GM11168 (cell line): ENCODE results near the gene SOX11.

ENCODE experiments used
- in situ Hi-C: fragments of 300-500 bp; cut with MboI; formaldehyde crosslinking; loops from one replicate; pipeline ENCODE4 v1.12.0; 2022; ENCODE audit warnings: low sequenced_read_pairs; ENCODE audit not compliant: unreplicated experiment

Gene SOX11

DNA sequence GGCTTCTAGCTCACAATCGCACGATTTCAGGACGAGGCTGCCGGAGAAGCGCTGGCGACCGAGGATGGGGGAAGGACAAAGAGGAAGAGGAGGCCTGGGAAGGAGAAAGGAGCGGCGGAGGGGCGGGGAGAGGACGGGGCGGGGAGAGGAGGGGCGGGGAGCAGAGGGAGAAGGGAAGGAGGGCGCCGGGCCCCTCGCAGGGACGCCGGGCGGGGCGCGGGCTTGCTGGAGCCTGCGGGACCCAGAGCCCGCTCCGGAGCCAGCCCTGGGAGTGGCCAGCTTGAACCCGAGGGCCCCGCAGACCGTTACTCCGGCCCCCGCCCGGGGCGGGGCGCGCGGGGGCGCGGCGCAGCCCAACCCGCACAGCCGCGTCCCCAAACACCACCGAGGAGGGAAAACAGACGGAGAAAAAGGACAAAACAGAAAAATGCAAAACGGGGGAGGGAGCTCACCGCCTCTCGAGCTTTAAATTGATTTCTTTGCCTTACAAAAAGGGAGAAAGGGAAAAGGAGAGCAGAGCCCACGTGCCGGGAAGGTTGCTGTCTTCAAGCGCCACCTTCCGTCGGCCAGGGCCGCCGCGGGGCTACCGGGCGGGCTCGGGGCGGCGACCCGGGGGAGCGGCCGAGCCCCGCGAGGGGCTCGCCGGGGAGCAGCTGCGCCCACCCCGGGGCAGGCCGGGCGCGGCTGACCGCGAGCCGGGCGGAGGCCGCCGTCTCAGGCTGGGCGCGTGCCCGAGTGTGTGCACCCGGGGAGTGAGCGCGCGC is 781 bp upstream of the SOX11 start:
- in situ Hi-C loops: no loop called here

DNA sequence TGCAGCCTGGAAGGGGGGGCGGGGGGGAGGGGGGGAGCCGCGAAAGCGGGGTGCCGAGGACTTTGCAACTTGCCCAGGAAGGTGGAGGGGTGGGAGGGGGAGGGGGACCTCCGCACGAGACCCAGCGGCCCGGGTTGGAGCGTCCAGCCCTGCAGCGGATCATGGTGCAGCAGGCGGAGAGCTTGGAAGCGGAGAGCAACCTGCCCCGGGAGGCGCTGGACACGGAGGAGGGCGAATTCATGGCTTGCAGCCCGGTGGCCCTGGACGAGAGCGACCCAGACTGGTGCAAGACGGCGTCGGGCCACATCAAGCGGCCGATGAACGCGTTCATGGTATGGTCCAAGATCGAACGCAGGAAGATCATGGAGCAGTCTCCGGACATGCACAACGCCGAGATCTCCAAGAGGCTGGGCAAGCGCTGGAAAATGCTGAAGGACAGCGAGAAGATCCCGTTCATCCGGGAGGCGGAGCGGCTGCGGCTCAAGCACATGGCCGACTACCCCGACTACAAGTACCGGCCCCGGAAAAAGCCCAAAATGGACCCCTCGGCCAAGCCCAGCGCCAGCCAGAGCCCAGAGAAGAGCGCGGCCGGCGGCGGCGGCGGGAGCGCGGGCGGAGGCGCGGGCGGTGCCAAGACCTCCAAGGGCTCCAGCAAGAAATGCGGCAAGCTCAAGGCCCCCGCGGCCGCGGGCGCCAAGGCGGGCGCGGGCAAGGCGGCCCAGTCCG is 540 bp downstream of the SOX11 start:
- in situ Hi-C loops: no loop called here

DNA sequence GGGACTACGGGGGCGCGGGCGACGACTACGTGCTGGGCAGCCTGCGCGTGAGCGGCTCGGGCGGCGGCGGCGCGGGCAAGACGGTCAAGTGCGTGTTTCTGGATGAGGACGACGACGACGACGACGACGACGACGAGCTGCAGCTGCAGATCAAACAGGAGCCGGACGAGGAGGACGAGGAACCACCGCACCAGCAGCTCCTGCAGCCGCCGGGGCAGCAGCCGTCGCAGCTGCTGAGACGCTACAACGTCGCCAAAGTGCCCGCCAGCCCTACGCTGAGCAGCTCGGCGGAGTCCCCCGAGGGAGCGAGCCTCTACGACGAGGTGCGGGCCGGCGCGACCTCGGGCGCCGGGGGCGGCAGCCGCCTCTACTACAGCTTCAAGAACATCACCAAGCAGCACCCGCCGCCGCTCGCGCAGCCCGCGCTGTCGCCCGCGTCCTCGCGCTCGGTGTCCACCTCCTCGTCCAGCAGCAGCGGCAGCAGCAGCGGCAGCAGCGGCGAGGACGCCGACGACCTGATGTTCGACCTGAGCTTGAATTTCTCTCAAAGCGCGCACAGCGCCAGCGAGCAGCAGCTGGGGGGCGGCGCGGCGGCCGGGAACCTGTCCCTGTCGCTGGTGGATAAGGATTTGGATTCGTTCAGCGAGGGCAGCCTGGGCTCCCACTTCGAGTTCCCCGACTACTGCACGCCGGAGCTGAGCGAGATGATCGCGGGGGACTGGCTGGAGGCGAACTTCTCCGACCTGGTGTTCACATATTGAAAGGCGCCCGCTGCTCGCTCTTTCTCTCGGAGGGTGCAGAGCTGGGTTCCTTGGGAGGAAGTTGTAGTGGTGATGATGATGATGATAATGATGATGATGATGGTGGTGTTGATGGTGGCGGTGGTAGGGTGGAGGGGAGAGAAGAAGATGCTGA is 1.4 kb downstream of the SOX11 start:
- in situ Hi-C loops: no loop called here

DNA sequence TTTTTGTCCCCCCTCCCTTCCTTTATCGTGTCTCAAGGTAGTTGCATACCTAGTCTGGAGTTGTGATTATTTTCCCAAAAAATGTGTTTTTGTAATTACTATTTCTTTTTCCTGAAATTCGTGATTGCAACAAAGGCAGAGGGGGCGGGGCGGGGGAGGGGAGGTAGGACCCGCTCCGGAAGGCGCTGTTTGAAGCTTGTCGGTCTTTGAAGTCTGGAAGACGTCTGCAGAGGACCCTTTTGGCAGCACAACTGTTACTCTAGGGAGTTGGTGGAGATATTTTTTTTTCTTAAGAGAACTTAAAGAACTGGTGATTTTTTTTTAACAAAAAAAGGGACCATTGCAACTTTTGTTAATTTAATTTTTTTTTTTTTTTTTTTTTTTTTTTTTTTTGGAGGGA is 2.1 kb downstream of the SOX11 start:
- in situ Hi-C loops: no loop called here

DNA sequence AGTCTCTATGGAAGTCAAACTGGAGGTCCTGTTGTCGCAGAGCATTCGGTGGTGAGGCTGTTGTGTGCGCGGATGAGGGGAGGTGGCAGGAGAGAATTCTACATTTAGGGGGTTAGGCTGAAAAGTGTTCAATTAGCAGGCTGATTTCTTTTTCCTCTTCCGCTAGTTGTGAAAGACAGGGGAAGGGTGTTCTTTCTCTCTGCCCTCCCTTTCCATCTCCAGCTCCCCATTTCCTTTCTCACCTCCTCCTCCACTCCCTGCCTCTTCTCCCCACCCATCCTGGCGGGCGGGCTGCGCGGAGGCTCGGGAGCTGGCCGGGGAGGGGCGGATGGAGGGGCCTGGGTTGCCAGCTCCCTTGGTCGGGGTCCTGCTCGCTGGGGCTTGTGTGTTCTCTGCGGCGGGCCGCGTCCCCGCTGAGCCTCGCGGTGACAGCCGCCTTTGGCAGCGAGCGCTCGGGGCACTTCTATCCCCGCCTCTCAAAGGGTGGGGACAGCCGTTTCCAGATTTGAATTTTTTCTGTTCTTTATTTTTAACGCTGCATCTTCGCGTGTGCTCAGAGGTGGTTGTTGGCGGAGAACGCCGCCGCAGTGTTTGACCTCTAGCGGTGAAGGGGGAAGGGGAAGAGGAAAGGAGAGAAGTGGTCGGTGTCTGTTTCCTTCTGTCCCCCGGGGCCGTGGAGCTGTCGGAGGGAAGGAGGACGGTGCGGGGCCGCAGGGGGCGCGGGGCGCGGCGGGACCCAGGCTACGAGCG is 3.6 kb downstream of the SOX11 start:
- in situ Hi-C loops: no loop called here

DNA sequence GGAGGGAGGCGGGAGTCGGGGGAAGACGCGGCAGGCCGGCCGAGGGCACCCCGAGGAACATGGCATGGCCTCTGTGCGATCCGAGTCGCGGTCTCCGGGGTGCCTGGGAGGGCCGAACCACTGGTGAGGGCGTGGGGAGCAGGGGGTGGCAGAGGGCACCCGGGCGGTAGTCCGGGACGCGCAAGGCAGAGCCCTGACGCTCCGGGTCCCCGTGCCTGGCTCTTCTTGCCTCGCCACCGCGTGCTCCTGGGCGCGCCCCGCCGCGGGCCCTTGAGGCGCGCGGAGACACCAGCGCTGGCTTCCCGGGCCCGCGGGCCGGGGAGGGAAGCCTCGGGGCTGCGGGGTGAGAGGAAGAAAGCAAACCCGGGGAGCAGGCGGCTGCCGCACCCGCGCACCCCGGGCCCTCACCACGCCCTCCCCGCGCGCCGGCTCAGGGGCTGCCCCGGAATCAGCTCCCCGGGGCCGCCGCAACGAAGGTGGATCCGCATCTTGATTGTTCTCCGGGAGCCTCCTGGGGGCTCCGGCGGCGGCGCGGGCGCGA is 4.3 kb downstream of the SOX11 start:
- in situ Hi-C loops: no loop called here

DNA sequence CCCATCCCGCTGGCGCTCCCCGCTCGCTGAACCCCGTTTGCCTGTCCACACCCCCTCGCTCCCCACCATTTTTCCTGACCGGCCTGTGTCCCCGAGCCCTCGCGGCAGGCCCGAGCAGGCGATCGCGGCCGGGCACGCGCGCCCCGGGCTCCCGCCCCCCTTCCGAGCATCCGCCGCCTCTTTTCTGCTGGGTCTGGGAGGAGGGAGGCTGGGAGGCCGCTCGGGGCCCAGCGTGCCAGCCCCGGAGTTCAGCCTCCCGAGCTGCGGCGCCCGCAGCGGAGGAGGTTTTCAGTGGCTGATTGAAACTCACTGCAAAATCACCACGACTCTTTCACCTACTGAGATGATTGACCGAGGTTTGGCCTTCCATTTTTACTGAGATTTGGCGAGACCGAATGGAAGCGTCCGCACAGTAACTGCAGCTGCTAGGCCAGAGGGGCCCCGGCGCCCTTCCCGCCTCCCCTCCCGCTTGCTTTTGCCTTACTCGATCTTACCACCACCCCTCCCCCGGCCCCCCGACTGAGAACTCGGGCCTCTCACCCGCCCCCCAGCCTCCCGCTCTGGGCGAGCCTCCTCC is 4.8 kb downstream of the SOX11 start:
- in situ Hi-C loops: no loop called here

DNA sequence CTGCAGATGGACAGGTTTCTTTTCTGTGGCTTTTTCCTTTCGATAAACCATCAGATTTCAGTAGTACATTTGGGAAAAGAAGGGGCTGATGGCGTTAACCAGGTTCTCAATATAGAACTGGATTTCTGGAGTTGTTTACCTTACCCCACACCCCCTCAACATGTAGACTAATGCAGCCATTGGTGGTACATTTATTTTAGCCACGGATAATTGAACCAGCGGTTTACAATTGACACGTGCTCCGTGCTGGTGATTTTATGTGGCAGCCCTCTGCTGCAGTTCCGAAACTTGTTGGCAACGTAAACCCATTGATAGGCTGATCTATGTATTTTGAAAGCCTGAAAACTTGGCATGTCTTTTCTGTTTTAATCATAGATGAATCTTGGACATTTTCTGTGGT is 5.4 kb downstream of the SOX11 start:
- in situ Hi-C loops: no loop called here

DNA sequence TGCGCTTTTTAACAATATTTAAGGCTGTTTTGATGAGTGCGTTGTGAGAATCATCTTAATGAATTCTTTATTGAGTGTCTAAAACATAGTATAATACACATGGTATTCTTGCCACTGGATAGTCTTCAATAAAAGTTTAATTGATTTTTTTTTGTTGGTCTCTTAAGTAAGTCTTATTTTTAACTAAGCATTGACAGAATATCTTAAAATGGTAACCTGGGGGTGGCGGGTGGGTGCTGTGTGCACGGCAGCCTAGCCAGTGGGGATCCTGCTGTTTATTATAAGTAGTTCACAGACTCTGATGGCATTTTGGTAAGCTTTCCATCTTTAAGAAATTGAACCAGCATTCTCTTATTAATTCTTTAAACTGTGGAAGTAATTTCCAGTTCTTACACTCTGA is 6.0 kb downstream of the SOX11 start:
- in situ Hi-C loops: no loop called here

DNA sequence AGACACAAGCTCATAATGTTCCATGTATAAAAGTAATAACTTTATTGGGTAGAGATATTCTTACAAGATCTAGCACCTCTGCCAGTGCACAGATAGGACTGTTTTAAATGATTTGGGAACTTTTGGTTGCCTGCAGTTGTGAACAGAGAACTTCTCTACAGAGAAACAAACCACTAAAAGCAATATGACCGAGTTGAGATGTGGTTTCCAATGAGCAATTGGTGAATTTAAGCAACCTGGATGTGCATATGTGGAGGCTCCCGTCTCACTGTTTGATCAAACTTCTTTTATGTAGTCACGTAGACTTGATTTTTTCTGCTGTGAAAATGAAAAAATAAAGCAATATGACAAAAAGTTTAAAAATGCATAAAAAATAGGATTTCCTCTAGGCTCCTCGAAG is 7.8 kb downstream of the SOX11 start:
- in situ Hi-C loops: no loop called here

DNA sequence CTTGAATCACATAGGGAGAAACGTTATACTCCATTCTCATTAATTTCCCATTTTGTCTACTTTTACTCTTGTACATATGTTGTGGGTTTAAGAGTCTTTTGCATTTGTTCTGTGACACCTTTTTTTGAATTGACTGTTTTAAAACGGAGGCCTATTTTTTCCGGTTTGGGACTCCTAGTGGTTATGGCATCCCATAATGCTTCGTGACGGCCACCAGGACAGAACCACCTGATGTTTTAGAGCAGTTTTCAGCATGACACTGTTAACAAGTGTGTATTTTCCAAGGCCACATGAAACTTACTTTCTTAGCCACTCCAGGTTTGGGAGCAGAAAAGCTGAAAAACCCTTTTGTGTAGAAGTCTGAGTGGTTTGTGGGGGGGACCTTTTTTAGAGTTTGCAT is 8.4 kb downstream of the SOX11 start:
- in situ Hi-C loops: no loop called here

DNA sequence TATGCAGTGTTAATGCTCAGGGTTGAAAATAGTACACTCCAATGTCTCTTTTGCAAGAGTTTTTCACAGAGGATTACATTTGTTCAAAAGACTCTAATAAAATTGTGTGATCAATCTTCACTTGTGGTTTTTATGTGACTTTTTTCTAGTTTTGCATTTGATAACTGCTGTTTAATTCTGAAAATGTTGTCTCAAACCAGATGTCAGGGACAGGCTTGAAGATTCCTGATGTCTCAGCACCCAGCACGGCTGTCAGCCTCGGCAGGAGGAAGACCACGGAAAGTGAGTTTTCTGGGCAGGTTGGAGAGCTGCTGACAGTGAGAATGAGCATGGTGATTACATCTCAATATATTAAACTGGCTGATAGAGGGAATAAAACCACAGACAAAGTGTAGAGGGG is 9.1 kb downstream of the SOX11 start:
- in situ Hi-C loops: no loop called here

DNA sequence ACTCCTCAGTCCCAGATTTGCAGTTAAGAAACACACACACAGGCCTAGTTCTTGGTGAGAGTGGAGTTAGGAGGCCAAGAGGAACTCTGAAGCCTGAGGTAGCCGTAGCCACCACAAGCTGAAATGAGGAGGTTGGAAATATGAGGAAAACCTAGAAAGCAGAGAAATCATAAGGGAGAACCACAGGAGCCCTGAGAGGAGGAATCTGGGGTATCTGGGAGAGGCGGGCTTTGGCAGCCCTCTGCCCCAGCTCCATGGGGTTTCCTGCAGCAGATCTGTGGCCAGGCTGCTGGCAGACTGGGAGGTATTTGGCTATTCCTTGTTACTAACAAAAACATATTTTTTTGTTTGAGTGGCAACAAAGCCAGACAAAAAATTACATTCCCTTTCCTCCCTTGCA is 11.0 kb downstream of the SOX11 start:
- in situ Hi-C loops: no loop called here

DNA sequence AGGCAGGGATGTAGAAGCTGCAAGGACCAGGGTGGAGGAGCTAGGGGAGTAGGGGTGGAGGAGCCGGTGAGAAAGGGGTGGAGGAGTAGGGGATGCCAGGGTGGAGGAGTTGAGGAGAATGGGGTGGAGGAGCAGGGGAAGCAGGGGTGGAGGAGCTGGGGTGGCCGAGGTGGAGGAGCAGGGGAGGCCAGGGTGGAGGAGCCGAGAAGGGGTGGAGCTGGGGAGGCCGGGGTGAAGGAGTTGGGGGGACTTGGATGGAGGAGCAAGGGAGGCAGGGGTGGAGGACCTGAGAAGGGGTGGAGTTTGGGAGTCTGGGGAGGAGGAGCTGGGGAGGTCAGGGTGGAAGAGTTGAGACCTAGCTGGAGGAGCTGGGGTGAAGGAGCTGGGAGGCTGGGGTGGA is 13.3 kb downstream of the SOX11 start:
- in situ Hi-C loops: no loop called here

DNA sequence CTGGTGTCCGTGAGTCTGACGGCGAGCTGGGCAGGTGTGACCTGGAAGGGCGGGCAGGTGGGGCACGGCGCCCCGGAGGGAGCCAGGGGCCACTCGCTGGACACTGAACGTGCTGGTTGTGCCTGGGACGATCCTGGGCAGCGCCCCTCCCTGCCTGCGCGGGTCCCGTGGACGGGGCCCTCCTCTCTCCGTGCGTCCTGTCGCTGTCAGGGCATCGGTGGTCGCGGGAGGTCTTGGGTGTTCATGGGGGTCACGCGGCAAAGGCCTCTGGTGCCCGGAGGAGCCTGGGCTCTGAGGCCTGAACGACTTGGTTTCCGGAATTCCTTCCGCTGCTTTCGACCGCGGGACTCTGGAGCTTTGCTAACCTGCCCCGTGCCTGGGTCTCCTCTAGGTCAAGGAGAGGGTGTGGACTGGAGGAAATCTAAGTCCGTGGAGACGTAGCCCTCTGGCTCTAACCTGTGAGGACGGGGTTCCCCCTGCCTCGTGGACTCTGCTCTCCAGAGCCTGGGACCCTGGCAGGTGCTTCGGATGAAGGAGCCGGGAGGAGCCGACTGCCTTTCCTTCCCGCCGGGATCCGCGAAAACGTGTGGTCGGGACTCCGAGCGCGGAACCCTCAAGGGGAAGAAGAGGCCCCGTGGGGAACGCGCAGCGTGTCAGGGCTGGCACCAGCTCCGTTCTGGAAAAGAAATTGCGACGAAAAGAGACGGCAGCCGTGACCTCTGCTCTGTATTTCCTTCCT is 14.7 kb downstream of the SOX11 start:
- in situ Hi-C loops: no loop called here

DNA sequence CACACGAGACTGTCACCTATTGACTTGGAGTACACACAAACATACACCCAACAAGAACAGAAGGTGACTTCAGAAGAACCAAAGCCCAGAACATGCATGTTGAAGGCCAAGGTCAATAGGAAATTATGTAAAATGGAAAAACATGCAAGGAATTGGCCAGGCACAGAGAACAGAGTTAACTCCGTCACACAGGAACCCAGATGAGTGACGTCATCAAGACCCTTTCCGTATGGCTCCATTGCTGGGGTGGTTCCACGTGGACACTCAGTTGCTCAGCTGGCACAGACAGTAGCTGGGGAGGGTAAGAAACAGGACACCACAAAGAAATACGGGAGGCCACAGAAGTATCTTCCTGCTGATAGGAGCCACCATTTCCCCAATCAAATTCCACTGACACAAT is 18.4 kb downstream of the SOX11 start:
- in situ Hi-C loops: no loop called here

DNA sequence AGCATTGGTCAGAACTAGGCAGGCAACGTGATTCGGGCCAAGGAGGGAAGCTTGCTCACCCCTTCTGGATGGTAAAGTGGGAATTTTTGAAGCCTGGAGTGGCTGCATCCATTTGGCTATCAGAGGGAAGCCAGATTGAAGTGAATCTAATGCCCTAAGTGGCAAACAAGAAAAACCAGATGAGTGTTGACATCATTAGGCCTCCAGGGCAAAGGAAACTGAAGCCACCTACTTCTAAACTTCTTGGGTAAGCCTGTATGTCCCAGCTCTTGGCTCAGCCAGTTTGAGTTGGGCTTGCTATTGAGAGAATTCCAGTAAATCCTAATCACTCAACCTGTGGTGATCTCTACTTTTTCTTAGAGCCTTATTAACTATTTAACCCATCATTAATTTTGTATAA is 20.9 kb downstream of the SOX11 start:
- in situ Hi-C loops: no loop called here

DNA sequence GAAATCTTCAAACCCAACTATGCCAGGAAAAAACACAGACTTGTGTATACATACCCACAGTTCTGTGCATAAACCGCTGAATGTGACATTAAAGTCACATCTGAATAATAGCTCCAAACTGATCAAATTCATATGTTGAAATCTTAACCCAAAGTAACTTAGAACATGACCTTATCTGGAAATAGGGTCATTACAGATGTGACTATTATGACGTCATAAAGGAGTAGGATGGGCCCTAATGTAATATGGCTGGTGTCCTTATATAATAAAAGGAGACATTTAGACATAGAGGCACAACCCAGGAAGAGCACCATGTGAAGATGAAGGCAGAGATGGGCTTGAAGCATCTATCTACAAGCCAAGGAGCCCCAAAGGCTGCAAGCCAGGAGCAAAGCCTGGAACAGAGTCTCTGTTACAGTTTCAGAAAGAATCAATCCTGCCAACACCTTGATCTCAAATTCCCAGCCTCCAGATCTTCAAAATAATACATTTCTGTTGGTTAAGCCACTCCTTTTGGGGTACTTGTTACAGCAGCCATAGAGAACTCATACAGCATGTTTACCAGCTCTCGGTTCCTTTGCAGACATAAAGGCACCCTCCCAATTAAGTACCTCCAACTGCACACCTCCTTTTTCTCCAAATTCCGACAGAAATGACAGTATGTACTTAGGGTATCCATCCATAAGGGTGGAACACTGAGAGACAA is 27.6 kb downstream of the SOX11 start:
- in situ Hi-C loops: no loop called here
